Fibroblast of mammary gland (primary cell): ENCODE data around the gene SNRPA.

ENCODE experiments used
- DNase-seq: peaks from one replicate; pipeline ENCODE4 v3.0.0-alpha.2; 2010; ENCODE audit warnings: low read depth
- H3K4me3 ChIP-seq: 2 replicates; pipeline ENCODE4 v1.5.1; 2011; ENCODE audit warnings: low read depth, mild to moderate bottlenecking, low read length, moderate library complexity; ENCODE audit not compliant: control insufficient read depth
- TF ChIP-seq, protein P1 (sequence below): conservative IDR thresholded peaks from 2 replicates; pipeline ENCODE4 v1.5.1; 2011; ENCODE audit warnings: low read depth, low read length, inconsistent platforms; ENCODE audit not compliant: control insufficient read depth, insufficient read depth

Gene SNRPA

DNA sequence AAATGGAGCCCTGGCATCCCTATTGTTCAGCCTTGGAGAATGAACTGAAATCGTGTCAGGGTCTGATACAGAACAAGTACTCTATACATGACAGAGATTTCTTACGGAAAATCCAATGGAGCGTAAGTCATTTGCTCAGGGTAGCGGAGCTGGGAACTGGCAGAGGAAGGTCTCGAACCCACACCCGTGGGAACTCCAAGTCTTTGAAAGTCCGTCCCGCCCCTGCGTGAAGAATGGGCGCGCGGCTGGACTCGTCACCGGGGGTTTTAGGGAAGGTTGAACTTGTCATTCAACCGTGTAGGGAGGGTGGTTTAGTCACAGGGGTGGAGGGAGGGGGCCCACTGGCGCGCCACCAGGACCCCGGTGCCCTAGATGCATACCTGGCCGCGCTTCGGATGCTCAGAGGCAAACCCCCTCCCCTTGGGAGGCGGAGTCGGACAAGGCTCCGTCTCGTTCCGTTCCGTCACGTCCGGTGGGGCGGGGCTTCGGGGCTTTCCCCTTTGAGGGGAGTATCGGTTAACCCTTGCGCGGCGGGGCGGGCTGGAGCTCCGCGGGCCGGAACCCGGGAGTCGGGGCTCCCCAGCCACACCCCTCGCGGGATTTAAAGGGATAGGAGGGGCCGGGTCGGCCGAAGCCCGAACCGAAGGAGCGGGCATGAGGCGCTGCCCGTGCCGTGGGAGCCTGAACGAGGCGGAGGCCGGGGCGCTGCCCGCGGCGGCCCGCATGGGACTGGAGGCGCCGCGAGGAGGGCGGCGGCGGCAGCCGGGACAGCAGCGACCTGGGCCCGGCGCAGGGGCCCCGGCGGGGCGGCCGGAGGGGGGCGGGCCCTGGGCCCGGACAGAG, 34.3 kb upstream of the SNRPA start, which contains the start of the genes COQ8B and ITPKC:
Gene COQ8B, minus strand, starts transcription at position 405 of the 843 bp plus-strand sequence. CDS start 2,254 bp downstream, outside the sequence.
Gene ITPKC, plus strand, starts transcription at position 631 of the 843 bp plus-strand sequence. Its CDS starts 24 bp downstream, at position 655.
- TF ChIP-seq, protein P1, sequence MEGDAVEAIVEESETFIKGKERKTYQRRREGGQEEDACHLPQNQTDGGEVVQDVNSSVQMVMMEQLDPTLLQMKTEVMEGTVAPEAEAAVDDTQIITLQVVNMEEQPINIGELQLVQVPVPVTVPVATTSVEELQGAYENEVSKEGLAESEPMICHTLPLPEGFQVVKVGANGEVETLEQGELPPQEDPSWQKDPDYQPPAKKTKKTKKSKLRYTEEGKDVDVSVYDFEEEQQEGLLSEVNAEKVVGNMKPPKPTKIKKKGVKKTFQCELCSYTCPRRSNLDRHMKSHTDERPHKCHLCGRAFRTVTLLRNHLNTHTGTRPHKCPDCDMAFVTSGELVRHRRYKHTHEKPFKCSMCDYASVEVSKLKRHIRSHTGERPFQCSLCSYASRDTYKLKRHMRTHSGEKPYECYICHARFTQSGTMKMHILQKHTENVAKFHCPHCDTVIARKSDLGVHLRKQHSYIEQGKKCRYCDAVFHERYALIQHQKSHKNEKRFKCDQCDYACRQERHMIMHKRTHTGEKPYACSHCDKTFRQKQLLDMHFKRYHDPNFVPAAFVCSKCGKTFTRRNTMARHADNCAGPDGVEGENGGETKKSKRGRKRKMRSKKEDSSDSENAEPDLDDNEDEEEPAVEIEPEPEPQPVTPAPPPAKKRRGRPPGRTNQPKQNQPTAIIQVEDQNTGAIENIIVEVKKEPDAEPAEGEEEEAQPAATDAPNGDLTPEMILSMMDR = no peak
- peak; percentile 95 for DNase-seq
- peak within 1 kb of the TSS; percentile 91 for H3K4me3 ChIP-seq

DNA sequence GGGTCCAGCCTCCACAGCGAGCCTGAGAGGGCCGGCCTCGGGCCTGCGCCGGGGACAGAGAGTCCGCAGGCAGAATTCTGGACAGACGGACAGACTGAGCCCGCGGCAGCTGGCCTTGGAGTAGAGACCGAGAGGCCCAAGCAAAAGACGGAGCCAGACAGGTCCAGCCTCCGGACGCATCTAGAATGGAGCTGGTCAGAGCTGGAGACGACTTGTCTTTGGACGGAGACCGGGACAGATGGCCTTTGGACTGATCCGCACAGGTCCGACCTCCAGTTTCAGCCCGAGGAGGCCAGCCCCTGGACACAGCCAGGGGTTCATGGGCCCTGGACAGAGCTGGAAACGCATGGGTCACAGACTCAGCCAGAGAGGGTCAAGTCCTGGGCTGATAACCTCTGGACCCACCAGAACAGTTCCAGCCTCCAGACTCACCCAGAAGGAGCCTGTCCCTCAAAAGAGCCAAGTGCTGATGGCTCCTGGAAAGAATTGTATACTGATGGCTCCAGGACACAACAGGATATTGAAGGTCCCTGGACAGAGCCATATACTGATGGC, 33.6 kb upstream of the SNRPA start:
- TF ChIP-seq, protein P1 = no peak
- peak; percentile 39 for DNase-seq
- H3K4me3 ChIP-seq = peak overlapping the region; percentile 91

DNA sequence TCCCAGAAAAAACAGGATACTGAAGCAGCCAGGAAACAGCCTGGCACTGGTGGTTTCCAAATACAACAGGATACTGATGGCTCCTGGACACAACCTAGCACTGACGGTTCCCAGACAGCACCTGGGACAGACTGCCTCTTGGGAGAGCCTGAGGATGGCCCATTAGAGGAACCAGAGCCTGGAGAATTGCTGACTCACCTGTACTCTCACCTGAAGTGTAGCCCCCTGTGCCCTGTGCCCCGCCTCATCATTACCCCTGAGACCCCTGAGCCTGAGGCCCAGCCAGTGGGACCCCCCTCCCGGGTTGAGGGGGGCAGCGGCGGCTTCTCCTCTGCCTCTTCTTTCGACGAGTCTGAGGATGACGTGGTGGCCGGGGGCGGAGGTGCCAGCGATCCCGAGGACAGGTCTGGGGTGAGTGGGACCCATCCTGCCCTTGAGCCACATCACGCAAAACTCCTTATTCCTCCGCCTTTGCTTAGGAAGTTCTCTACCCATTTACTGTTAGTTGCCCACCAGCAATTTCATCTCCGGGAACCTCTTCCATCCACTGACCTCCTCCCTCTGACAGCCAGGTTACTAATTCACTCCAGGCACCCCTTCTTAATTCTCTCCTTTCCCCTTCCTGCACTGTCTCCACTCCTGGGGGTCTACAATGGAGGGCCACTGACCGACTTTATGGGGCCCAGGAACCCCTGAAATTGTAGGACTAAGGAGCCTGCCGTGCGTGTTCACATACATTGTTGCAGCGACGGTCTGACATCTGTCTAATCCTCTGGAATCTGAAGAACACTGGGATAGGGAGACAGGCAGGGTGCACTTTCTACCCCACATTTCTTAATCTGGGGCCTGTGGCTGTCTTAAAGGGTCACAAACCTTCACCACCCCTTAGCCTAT, 32.9 kb upstream of the SNRPA start:
- H3K4me3 ChIP-seq = peak overlapping the region; percentile 91
- TF ChIP-seq, protein P1 = no peak
- peak; percentile 59 for DNase-seq

DNA sequence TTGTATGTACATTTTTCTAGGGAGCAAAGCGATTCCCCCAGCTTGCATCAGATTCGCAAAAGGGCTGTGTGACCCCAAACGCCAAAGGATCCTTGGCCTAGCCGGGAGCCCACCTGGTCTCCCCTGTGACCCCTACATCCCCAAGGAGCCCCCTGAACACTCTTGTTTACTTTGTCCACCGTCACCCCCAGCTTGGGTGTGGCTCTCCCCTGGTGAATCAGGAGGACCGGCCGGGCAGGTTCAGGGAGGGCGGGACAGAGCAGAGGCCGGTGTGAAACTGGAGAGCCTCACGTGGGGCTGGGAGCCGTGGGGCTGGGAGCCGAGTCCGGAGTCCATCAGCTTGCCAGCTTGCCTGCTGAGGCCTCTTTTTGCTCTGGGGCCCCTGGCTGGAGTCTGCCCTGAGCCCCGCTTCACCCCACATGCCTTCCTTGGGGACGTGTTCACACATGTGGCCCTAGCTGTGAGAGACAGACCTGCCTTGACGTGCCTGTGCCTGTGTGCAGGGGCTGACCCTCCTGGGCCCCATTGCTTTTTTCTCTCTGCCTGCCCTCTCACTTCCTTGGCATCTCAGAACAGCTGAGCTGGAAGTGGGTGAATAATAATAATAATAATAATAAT, 32.1 kb upstream of the SNRPA start:
- TF ChIP-seq, protein P1 = no peak
- H3K4me3 ChIP-seq = peak overlapping the region; percentile 91
- peak; percentile 67 for DNase-seq

DNA sequence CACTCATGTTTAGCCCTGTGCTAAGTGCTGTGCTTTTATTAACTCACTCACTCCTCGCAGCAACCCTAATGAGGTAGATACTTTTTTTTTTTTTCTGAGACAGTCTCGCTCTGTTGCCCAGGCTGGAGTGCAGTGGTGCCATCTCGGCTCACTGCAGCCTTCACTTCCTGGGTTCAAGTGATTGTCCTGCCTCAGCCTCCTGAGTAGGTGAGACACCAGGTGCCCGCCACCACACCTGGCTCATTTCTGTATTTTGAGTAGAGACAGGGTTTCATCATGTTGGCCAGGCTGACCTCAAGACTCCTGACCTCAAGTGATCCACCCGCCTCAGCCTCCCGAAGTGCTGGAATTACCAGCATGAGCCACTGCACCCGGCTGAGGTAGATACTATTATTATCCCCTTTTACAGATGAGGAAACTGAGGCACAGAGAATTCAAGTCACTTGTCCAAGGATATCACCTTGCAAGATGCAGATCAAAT, 31.5 kb upstream of the SNRPA start:
- DNase-seq = peak; percentile 31
- peak overlapping the region; percentile 91 for H3K4me3 ChIP-seq
- TF ChIP-seq, protein P1 = no peak

DNA sequence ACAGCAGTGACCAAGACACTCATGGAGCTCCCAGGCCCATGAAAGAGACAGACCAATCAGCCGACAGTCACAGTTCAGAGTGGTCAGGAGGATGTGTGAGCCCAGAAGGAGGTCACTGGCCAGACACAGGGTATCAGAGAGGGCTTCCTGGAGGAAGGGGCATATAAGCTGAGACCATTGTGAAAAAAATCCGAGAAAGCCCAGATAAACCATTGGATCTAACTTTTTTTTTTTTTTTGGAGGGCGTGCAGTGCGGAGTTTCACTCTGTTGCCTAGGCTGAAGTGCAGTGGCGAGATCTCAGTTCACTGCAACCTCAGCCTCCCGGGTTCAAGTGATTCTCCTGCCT, 29.9 kb upstream of the SNRPA start:
- peak overlapping the region; percentile 91 for H3K4me3 ChIP-seq
- peak; percentile 13 for DNase-seq
- TF ChIP-seq, protein P1 = no peak
